Astrocyte (in vitro differentiated cells and primary cell): ENCODE measurements around the gene TIGAR. TPM values are rescaled to one million over a fixed set of nuclear protein-coding genes. Genes with fewer than 3 reads are reported as not detected.

ENCODE experiments used
- DNase-seq: peaks from one replicate; pipeline ENCODE4 v3.0.0-alpha.2; 2010; ENCODE audit warnings: low read depth
- FAIRE-seq: peaks from 2 replicates; lab custom pipeline; 2011; peaks lifted over from hg19 to GRCh38; lab: Jason Lieb, UNC
- H2AFZ ChIP-seq: 2 replicates; pipeline ENCODE4 v1.6.0; 2012; ENCODE audit warnings: low read depth, low read length, inconsistent platforms
- H3K27ac ChIP-seq: 2 replicates; pipeline ENCODE4 v1.5.1; 2011; ENCODE audit warnings: low read depth, low read length, inconsistent platforms
- H3K27me3 ChIP-seq: 2 replicates; pipeline ENCODE4 v1.6.0; 2011; ENCODE audit warnings: low read length, inconsistent platforms; ENCODE audit not compliant: insufficient read depth
- H3K36me3 ChIP-seq: 2 replicates; pipeline ENCODE4 v1.5.1; 2011; ENCODE audit warnings: low read length, inconsistent platforms; ENCODE audit not compliant: insufficient read depth
- H3K4me1 ChIP-seq: 2 replicates; pipeline ENCODE4 v1.5.1; 2011; ENCODE audit warnings: low read length, inconsistent platforms; ENCODE audit not compliant: insufficient read depth
- H3K4me2 ChIP-seq: 2 replicates; pipeline ENCODE4 v1.6.0; 2012; ENCODE audit warnings: low read length, inconsistent platforms
- H3K4me3 ChIP-seq: 2 replicates; pipeline ENCODE4 v1.5.1; 2011; ENCODE audit warnings: low read depth, mild to moderate bottlenecking, low read length, inconsistent platforms; ENCODE audit not compliant: insufficient read depth
- H3K79me2 ChIP-seq: 2 replicates; pipeline ENCODE4 v1.6.0; 2012; ENCODE audit warnings: mild to moderate bottlenecking, low read length, inconsistent platforms; ENCODE audit not compliant: insufficient read depth
- H3K9ac ChIP-seq: 2 replicates; pipeline ENCODE4 v1.6.0; 2012; ENCODE audit warnings: mild to moderate bottlenecking, low read length, inconsistent platforms
- H3K9me3 ChIP-seq: 2 replicates; pipeline ENCODE4 v1.5.1; 2012; ENCODE audit warnings: low read depth, mild to moderate bottlenecking, low read length, inconsistent platforms; ENCODE audit not compliant: insufficient read depth
- H4K20me1 ChIP-seq: 2 replicates; pipeline ENCODE4 v1.6.0; 2012; ENCODE audit warnings: low read length, inconsistent platforms; ENCODE audit not compliant: insufficient read depth
- H3K27ac Mint-ChIP-seq: one replicate; pipeline ENCODE4 v1.8.0; 2021; ENCODE audit warnings: mild to moderate bottlenecking, mixed read lengths; ENCODE audit not compliant: unreplicated experiment
- H3K27me3 Mint-ChIP-seq: one replicate; pipeline ENCODE4 v1.8.0; 2021; ENCODE audit warnings: low read depth, mixed read lengths; ENCODE audit not compliant: unreplicated experiment
- H3K36me3 Mint-ChIP-seq: one replicate; pipeline ENCODE4 v1.8.0; 2021; ENCODE audit warnings: low read depth, mixed read lengths; ENCODE audit not compliant: unreplicated experiment
- H3K4me1 Mint-ChIP-seq: one replicate; pipeline ENCODE4 v1.8.0; 2021; ENCODE audit warnings: low read depth, mixed read lengths; ENCODE audit not compliant: unreplicated experiment
- H3K4me3 Mint-ChIP-seq: one replicate; pipeline ENCODE4 v1.8.0; 2021; ENCODE audit warnings: mild to moderate bottlenecking, moderate library complexity, mixed read lengths; ENCODE audit not compliant: unreplicated experiment
- H3K9me3 Mint-ChIP-seq: one replicate; pipeline ENCODE4 v1.8.0; 2021; ENCODE audit warnings: mild to moderate bottlenecking, mixed read lengths; ENCODE audit not compliant: unreplicated experiment
- CTCF ChIP-seq: IDR thresholded peaks from 2 replicates; pipeline ENCODE4 v1.5.1; 2011; ENCODE audit warnings: low read depth, mild to moderate bottlenecking, inconsistent platforms, low read length, moderate library complexity; ENCODE audit not compliant: insufficient read depth
- EZH2 ChIP-seq: IDR thresholded peaks from 2 replicates; pipeline ENCODE4 v1.6.1; 2012; ENCODE audit warnings: mild to moderate bottlenecking, low read length, inconsistent platforms; ENCODE audit not compliant: insufficient read depth
- total RNA-seq: library from RNA; stranded (reverse); gene quantifications from 2 replicates; pipeline ENCODE4 v1.2.1, GENCODE V29; 2021

TIGAR gene
- total RNA-seq, 1 donor from 2014 or later, result 91.7 TPM

DNA sequence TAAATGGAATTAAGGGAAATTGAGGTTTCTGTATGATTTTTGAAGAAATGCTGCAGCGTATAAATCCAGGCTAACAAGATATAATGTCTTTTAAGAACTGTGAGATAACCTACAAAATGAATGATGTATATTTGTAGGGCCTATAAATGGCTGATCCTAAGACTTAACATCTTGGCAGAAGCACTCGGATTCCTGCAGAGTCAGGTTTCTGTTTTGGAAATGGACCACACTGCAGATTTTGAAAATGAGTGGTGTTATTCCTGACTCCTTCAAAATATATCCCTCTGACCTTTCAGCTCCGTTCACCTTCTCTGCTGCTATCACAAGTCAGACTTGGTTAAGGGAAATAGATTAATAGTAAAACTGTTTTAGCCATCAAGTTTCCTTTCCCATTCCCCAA is 5.0 kb downstream of the TIGAR start:
- H3K27ac Mint-ChIP-seq, result no peak overlapping the region

DNA sequence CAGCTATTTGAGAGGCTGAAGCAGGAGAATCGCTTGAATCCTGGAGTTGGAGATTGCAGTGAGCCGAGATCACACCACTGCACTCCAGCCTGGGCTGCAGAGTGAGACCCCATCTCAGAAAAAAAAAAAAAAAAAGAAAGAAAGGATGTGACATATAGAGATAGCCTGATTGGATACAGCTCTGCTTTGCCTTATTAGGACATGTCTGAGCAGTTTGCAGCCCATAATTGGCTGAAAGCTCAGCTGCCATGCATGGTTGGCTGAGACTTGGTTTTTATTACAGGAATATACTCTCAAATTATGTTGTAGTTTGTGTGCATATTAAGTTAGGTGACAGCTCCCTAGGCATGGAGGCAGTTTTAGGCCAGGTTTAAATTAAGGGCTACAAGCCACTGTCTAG is 6.3 kb downstream of the TIGAR start:
- Mint-ChIP-seq H3K9me3 (no peaks in the 10 kb centered on the region), H3K4me3 (no peak overlapping the region), H3K4me1 (peaks cover 35% of the 10 kb centered on the region), H3K27me3 (no peaks in the 10 kb centered on the region), H3K27ac (no peak overlapping the region), H3K36me3 (peaks cover 14% of the 10 kb centered on the region)
- Histone ChIP-seq H3K4me3 (no peak overlapping the region), H4K20me1 (peaks cover 76% of the 10 kb centered on the region), H3K27me3 (no peaks in the 10 kb centered on the region), H3K36me3 (no peaks in the 10 kb centered on the region), H3K4me2 (no peak overlapping the region), H3K79me2 (peaks cover 94% of the 10 kb centered on the region), H3K9ac (no peak overlapping the region), H3K27ac (no peak overlapping the region), H3K4me1 (peaks cover under 1% of the 10 kb centered on the region), H2AFZ (no peak overlapping the region), H3K9me3 (no peaks in the 10 kb centered on the region)
- TF ChIP-seq EZH2, result no peak
- no peak for TF ChIP-seq CTCF
- no peak for FAIRE-seq
- DNase-seq, result no peak

More for the DNA sequence above, 5.0 kb downstream of the TIGAR start:
- FAIRE-seq, result no peak
- DNase-seq, result no peak
- Histone ChIP-seq H3K36me3 (no peaks in the 10 kb centered on the region), H3K4me3 (no peak overlapping the region), H3K4me1 (peaks cover 4% of the 10 kb centered on the region), H3K27me3 (no peaks in the 10 kb centered on the region), H3K4me2 (no peak overlapping the region), H2AFZ (no peak overlapping the region), H3K9me3 (no peaks in the 10 kb centered on the region), H3K27ac (no peak overlapping the region), H4K20me1 (peaks cover 64% of the 10 kb centered on the region), H3K79me2 (peaks cover 93% of the 10 kb centered on the region), H3K9ac (no peak overlapping the region)
- peaks cover 31% of the 10 kb centered on the region for H3K4me1 Mint-ChIP-seq
- peaks cover 16% of the 10 kb centered on the region for H3K36me3 Mint-ChIP-seq
- TF ChIP-seq CTCF (no peak), EZH2 (no peak)
- peak overlapping the region; percentile 57 for H3K4me3 Mint-ChIP-seq
- H3K27me3 Mint-ChIP-seq, result no peaks in the 10 kb centered on the region
- no peaks in the 10 kb centered on the region for H3K9me3 Mint-ChIP-seq

- no peaks in the 10 kb centered on the region for H3K27me3 ChIP-seq
- H3K9me3 ChIP-seq, result no peaks in the 10 kb centered on the region
- no peak for FAIRE-seq
- H3K4me2 ChIP-seq, result no peak overlapping the region
- no peak overlapping the region for H3K4me3 ChIP-seq
- H3K9ac ChIP-seq, result no peak overlapping the region
- peaks cover 76% of the 10 kb centered on the region for H4K20me1 ChIP-seq
- no peak for DNase-seq
- Mint-ChIP-seq H3K36me3 (peaks cover 18% of the 10 kb centered on the region), H3K4me3 (peak overlapping the region; percentile 66), H3K9me3 (no peaks in the 10 kb centered on the region), H3K27me3 (no peaks in the 10 kb centered on the region), H3K27ac (peak overlapping the region; percentile 84), H3K4me1 (peaks cover 23% of the 10 kb centered on the region)
- no peak overlapping the region for H3K27ac ChIP-seq
- TF ChIP-seq CTCF (no peak), EZH2 (no peak)
- H3K4me1 ChIP-seq, result no peaks in the 10 kb centered on the region
- H3K79me2 ChIP-seq, result peaks cover 78% of the 10 kb centered on the region
- H3K36me3 ChIP-seq, result peaks cover 5% of the 10 kb centered on the region
- H2AFZ ChIP-seq, result no peak overlapping the region
These were observed 9.2 kb downstream of the TIGAR start for GRCh38 chr12:4330203-4330602.
